DND-41 (cell line): Measurements from ENCODE around the gene NCK1.
A peak's percentile ranks its signal among the peaks of the same experiment; 100 is the strongest.

ENCODE experiments used
- ATAC-seq: fragments of 200-7000 bp; cut with Tn5 transposase; 3 replicates; pipeline ENCODE4 v1.9.1; 2021; ENCODE audit warnings: low read depth; ENCODE audit not compliant: insufficient read depth
- DNase-seq: peaks from one replicate; pipeline ENCODE4 v3.0.0-alpha.2; 2020
- H2AFZ ChIP-seq: 2 replicates; pipeline ENCODE4 v1.6.0; 2012; ENCODE audit warnings: low read depth, low read length
- H3K27ac ChIP-seq: 2 replicates; pipeline ENCODE4 v1.5.1; 2012; ENCODE audit warnings: low read length, inconsistent platforms
- H3K27me3 ChIP-seq: fragments of 200-600 bp; sonication (generic); 2 replicates; pipeline ENCODE4 v1.6.0; 2012; ENCODE audit warnings: low read length, mild to moderate bottlenecking, inconsistent platforms; ENCODE audit not compliant: insufficient read depth, poor library complexity
- H3K36me3 ChIP-seq: 2 replicates; pipeline ENCODE4 v1.5.1; 2012; ENCODE audit warnings: low read length, inconsistent platforms; ENCODE audit not compliant: insufficient read depth
- H3K4me1 ChIP-seq: 2 replicates; pipeline ENCODE4 v1.5.1; 2012; ENCODE audit warnings: mild to moderate bottlenecking, low read length; ENCODE audit not compliant: insufficient read depth
- H3K4me2 ChIP-seq: 2 replicates; pipeline ENCODE4 v1.6.0; 2012; ENCODE audit warnings: mild to moderate bottlenecking, moderate library complexity, low read length, inconsistent platforms; ENCODE audit not compliant: insufficient read depth
- H3K4me3 ChIP-seq, 2 experiments: fragments of 200-600 bp in 1 of 2; shearing (Covaris generic) in 1 of 2; 2 replicates each; pipeline ENCODE4 v1.5.1; 2012 to 2016; ENCODE audit warnings: inconsistent platforms in 2 of 2, low read length in 2 of 2, mild to moderate bottlenecking in 2 of 2, low read depth in 1 of 2, moderate library complexity in 1 of 2
- H3K79me2 ChIP-seq: 2 replicates; pipeline ENCODE4 v1.6.0; 2012; ENCODE audit warnings: low read length, inconsistent platforms; ENCODE audit not compliant: insufficient read depth
- H3K9ac ChIP-seq: 2 replicates; pipeline ENCODE4 v1.6.0; 2012; ENCODE audit warnings: low read depth, mild to moderate bottlenecking, inconsistent platforms, low read length, moderate library complexity
- H3K9me3 ChIP-seq: 2 replicates; pipeline ENCODE4 v1.5.1; 2012; ENCODE audit warnings: low read length, moderate library complexity, mild to moderate bottlenecking, inconsistent platforms; ENCODE audit not compliant: insufficient read depth, severe bottlenecking
- H4K20me1 ChIP-seq: 2 replicates; pipeline ENCODE4 v1.6.0; 2012; ENCODE audit warnings: low read length; ENCODE audit not compliant: insufficient read depth
- CTCF ChIP-seq: IDR thresholded peaks from 2 replicates; pipeline ENCODE4 v1.5.1; 2012; ENCODE audit warnings: borderline replicate concordance, low read length, moderate library complexity, mild to moderate bottlenecking; ENCODE audit not compliant: poor library complexity, severe bottlenecking; ENCODE audit errors: extremely low read depth
- EZH2 ChIP-seq: IDR thresholded peaks from 3 replicates; pipeline ENCODE4 v1.6.1; 2012; ENCODE audit warnings: borderline replicate concordance, low read depth, mild to moderate bottlenecking, moderate library complexity, low read length, inconsistent platforms; ENCODE audit not compliant: severe bottlenecking

The NCK1 gene

GRCh38 chr3:136861890-136862616 is at the start of gene NCK1:
NCK1 (plus strand) TSS chr3:136862208; CDS start chr3:136928002, 65,794 bp downstream.
- DNase-seq (peak; percentile 99), ATAC-seq (peak; percentile 96)
- peak within 1 kb of the TSS; percentile 79 for H3K4me2 ChIP-seq
- H3K9ac ChIP-seq = peak within 1 kb of the TSS; percentile 87
- no peaks in the 10 kb centered on the region for H3K27me3 ChIP-seq
- H3K9me3 ChIP-seq = no peaks in the 10 kb centered on the region
- peak within 1 kb of the TSS; percentile 94 for H3K27ac ChIP-seq
- H3K4me3 ChIP-seq = peak within 1 kb of the TSS; percentile 76 to 86
- peak; percentile 48 for TF ChIP-seq CTCF
- TF ChIP-seq EZH2 = no peak
- peaks cover 7% of the 10 kb centered on the region; the same call in 1 of the 2 replicates for H4K20me1 ChIP-seq
- peaks cover 7% of the 10 kb centered on the region; the same call in 1 of the 2 replicates for H3K36me3 ChIP-seq
- H3K4me1 ChIP-seq = peaks cover 41% of the 10 kb centered on the region
- peak within 1 kb of the TSS; percentile 87 for H2AFZ ChIP-seq
- H3K79me2 ChIP-seq = peaks cover 90% of the 10 kb centered on the region

- H3K79me2 ChIP-seq = peaks cover 41% of the 10 kb centered on the region
- no peaks in the 10 kb centered on the region for H3K27me3 ChIP-seq
- H3K9ac ChIP-seq = no peak overlapping the region
- no peak for TF ChIP-seq CTCF
- TF ChIP-seq EZH2 = no peak
- no peak overlapping the region for H2AFZ ChIP-seq
- no peak overlapping the region for H3K4me3 ChIP-seq
- DNase-seq = no peak
- no peak for ATAC-seq
- no peaks in the 10 kb centered on the region for H3K9me3 ChIP-seq
- H3K4me2 ChIP-seq = 0 out of 2 replicates have a peak overlapping the region, but pooled peaks have one; percentile 100
- peaks cover 38% of the 10 kb centered on the region for H3K4me1 ChIP-seq
- no peaks in the 10 kb centered on the region; the same call in none of the 2 replicates for H3K36me3 ChIP-seq
- H4K20me1 ChIP-seq = peaks cover 9% of the 10 kb centered on the region; the same call in 1 of the 2 replicates
- no peak overlapping the region for H3K27ac ChIP-seq
These were observed 44.6 kb upstream of the NCK1 start for GRCh38 chr3:136817448-136817847.

GRCh38 chr3:136818191-136818768 is 43.7 kb upstream of the NCK1 start:
- TF ChIP-seq EZH2 (no peak), CTCF (peak; percentile 45)
- peak overlapping the region; percentile 80 to 97; a peak in 3 of 4 replicates for H3K4me3 ChIP-seq
- peak; percentile 16 for ATAC-seq
- peaks cover 50% of the 10 kb centered on the region for H3K79me2 ChIP-seq
- peaks cover 9% of the 10 kb centered on the region; the same call in 1 of the 2 replicates for H4K20me1 ChIP-seq
- peaks cover 38% of the 10 kb centered on the region for H3K4me1 ChIP-seq
- peak overlapping the region; percentile 86 for H2AFZ ChIP-seq
- no peaks in the 10 kb centered on the region for H3K9me3 ChIP-seq
- peak overlapping the region; percentile 74 for H3K27ac ChIP-seq
- no peaks in the 10 kb centered on the region for H3K27me3 ChIP-seq
- peak; percentile 57 for DNase-seq
- no peaks in the 10 kb centered on the region; the same call in none of the 2 replicates for H3K36me3 ChIP-seq
- H3K4me2 ChIP-seq = peak overlapping the region; percentile 100
- peak overlapping the region; percentile 84 for H3K9ac ChIP-seq
